GM12892 (cell line): ENCODE results near the gene INO80E.
A peak's percentile ranks its signal among the peaks of the same experiment; 100 is the strongest.
"Not testable (repeated sequence)": the region's sequence is repeated elsewhere in the genome, so short reads cannot be mapped to it uniquely, and the experiment has no call there.

Experiments used
- DNase-seq: peaks from one replicate; pipeline ENCODE4 v3.0.0; 2011; ENCODE audit not compliant: insufficient read length
- FAIRE-seq: peaks from 2 replicates; lab custom pipeline; 2011; peaks lifted over from hg19 to GRCh38; lab: Jason Lieb, UNC
- POLR2A ChIP-seq: IDR thresholded peaks from 2 replicates; pipeline ENCODE4 v1.6.1; 2011; ENCODE audit warnings: low read depth, low read length, control low read depth
- POLR2AphosphoS5 ChIP-seq: IDR thresholded peaks from 2 replicates; pipeline ENCODE4 v1.6.1; 2011; ENCODE audit warnings: low read depth, low read length, control low read depth
- TAF1 ChIP-seq: IDR thresholded peaks from 2 replicates; pipeline ENCODE4 v1.6.1; 2011; ENCODE audit warnings: low read depth, mild to moderate bottlenecking, control low read depth, low read length, borderline replicate concordance

The INO80E gene

DNA sequence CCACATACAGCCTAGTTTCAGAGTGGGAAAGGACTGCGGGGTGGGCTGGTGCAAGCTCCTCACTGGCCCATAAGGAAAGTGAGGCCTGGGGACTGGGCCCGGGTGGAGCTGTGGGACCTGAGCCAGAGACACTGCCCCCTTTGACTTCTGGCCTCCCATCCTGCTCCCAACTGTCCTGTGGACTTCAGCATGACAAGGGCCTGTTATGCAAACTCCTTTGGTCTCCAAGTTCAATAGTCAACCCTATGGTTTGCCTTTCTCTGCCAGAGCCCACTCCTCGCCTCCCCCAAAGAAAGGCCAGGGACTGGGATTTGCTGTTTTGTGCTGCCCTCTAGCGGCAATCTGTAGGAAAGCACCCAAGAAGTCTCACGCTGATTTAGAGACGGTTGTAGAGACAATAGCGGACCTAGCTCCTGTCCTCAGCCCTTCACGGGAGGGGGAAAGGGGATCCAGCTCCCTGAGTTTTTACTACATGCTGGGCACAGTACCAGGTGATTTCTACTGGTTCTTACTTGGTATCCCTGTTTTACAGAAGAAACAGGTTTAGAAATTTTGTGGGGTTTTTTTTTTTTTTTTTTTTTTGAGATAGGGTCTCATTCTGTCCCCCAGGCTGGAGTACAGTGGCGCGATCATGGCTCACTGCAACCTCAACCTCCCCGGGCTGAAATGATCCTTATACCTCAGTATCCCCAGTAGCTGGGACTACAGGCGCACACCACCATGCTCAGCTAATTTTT lies 36.2 kb downstream of the INO80E start:
- FAIRE-seq (peak; percentile 93), DNase-seq (peak; percentile 75)
- TF ChIP-seq TAF1: no peak
- no peak for TF ChIP-seq POLR2A
- TF ChIP-seq POLR2AphosphoS5: no peak

DNA sequence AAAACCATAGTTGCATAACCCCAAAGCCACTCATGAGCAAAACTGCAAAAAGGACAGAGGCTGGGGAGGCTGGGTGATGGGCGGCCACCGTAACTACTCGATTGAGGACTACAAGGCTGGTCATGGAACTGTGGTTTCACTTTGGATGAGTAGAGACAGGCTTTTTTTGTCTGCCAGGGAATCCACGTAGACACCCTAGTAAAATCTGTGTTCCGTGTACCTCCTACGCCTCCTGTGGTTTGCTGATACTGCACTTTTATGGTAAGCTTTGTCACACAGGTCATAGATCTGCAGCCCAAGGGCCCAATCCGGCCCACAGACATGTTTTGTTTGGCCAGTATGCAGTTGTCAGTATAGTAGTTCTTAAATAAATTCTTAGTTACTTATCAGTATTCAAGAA lies 37.2 kb downstream of the INO80E start:
- no peak for DNase-seq
- TF ChIP-seq POLR2A (no peak), TAF1 (no peak), POLR2AphosphoS5 (no peak)
- peak; percentile 68 for FAIRE-seq

DNA sequence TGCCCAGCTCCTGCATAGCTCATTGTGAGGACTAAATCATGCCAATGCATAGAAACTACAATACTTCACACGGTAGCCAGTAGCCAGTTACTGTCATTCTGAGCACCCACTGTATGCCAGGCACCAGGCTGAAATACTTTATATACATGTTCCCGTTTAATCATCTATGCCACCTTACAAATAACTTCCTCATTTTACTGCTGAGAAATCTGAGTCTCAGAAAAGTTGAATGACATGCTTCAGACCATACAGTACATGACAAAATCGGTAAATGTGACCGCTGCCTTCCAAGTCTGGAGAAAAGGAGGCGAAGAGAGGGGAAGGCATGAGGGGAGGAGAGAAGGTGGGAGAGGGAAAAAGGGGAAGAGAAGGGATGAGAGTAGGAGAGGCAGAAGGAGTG lies 44.2 kb downstream of the INO80E start:
- DNase-seq: no peak
- no peak for TF ChIP-seq TAF1
- no peak for FAIRE-seq

DNA sequence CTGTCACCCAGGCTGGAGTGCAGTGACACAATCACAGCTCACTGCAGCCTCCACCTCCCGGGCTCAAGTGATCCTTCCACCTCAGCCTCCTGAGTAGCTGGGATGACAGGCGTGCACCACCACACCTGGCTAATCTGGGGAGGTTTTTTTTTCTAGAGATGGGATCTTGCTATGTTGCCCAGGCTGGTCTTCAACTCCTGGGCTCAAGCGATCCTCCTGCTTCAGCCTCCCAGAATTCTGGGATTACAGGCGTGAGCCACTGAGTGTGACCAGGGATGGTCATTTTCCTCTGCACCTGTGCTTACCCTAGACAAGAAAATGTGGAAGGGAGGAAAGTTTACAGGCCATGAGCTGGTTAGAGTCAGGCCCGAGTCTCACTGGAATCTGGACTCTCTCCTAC lies 44.6 kb downstream of the INO80E start:
- not testable (repeated sequence) for FAIRE-seq, DNase-seq

DNA sequence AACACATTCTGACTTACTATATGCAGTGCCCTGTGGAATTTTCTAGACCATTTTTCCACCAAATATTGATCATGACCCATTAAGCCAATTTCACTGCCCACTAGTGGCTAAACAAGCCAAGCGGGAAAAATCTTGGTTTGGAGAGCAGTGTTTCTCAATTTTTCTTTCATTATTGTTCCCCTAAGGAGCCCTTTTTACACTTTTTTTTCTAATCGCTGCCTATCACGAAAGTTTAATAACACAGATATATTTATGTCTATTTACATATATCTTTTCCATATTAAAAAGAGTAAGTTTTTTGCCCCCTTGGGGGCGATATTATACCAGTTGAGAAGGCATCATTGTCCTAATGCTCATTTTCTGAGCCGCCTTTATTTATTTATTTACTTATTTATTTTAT lies 45.8 kb downstream of the INO80E start:
- FAIRE-seq: no peak
- DNase-seq: no peak
- TF ChIP-seq POLR2A (no peak), TAF1 (no peak), POLR2AphosphoS5 (no peak)

DNA sequence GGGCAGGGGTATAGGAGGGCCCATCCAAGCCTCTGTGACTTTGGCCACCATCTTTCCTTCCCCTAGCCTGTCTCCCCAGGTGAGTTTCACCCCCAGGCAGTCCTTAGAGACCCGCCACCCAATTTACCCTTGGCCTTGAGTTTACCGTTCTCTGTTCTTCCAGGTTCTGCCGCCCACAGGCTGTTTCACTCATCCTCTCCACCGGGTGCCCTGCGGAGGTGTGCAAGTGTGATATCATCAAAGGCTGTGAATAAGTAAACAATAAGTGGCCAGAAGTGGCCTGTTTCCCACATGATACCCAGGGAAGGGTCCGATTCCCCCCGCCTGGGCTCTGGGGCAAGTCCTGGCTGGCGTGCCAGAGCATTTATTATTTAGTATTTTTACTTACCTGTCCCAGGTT lies 50.1 kb downstream of the INO80E start:
- DNase-seq (no peak), FAIRE-seq (no peak)
- TF ChIP-seq POLR2AphosphoS5: no peak
- no peak for TF ChIP-seq POLR2A
- no peak for TF ChIP-seq TAF1

DNA sequence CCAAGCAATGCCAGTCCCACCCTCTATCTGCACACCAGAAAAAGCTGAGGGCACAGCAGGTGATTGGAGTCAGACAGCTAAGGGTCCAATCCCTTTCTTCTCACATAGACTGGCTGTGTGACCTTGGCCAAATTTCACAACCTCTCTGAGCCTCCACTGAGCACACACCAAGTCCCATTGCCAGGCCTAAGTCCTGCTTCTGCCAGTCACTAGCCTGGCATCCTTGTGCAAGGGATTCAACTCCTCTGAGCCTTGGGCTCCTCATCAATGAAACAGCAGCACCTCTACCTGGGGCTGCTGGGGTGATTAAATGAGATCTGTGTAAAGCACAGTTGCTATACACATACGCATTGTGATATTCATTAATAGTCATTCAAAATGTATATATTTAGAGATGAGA lies 50.5 kb downstream of the INO80E start:
- FAIRE-seq (no peak), DNase-seq (no peak)
- no peak for TF ChIP-seq POLR2A
- no peak for TF ChIP-seq POLR2AphosphoS5
- TF ChIP-seq TAF1: no peak

DNA sequence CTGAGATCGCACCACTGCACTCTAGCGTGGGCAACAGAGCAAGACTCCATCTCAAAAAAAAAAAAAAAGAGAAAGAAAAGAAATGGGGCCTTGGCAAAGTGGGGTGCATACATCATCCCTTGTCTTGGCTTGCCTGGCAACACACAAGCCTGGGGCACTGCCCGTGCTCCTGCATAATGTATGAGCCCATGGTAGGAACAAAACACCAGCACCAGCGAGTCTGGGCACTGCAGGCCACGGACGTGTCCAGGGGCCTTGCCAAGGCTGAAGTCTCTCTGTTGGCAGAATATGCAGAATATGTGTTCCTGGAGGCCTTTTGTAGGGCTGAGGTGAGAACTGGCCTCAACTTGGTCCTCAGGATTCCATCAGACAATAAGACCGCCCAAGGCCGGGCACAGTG lies 53.8 kb downstream of the INO80E start:
- DNase-seq: no peak
- no peak for TF ChIP-seq POLR2A
- no peak for TF ChIP-seq POLR2AphosphoS5
- no peak for TF ChIP-seq TAF1
- FAIRE-seq: no peak

DNA sequence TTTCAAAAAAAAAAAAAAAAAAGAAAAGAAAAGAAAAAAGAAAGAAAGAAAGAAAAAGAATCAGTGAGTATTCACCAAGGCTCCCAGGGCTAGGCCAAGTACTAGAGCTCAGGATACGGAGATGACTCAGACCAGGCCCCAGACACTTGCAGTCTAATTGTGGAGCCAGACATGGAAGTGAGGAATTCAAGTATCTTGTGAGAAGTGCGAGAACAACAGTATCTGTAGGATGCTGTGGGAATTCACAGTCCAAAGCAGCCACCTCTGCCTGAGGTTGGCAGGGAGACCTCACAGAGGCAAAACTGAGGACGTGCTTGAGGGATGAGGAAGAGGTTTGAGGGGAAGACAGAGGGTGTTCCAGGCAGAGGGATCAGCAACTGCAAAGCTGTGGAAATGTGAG lies 55.5 kb downstream of the INO80E start:
- TF ChIP-seq POLR2AphosphoS5: no peak
- no peak for TF ChIP-seq TAF1
- no peak for FAIRE-seq
- no peak for DNase-seq

DNA sequence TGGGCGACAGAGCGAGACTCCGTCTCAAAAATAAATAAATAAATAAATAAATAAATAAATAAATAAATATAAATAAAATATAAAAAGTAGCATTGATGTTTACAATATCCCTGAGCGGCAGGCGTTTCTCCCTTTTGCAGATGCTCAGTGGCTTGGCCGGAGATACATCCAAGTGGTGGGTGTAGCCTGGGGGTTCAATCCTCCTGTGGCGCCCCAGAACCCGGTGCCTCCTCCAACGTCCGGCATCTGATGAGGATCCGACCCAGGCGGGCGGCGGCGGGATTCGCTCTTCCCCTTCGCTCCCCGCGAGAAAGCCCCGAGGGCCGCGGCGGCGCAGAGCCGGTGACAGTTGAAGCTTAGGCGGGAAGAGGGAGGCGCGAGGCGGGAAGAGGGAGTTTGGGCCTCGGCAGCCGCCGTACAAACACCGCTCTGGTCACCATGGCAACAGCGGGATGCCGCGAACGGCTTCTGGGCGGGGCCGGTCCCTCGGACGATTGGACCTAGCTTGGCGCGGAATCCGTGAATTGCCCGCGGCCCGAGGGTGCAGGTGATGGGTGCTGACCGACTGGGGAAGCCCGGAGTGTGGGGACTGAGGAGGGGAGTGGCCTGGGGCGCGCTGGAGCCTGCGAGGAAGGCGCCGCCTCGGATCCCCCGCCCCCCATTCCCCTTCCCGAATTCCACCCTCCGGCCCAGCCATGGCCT lies 56.8 kb downstream of the INO80E start:
- TF ChIP-seq POLR2A: peak; percentile 51; the same call in 1 of the 2 replicates
- TF ChIP-seq TAF1: no peak
- TF ChIP-seq POLR2AphosphoS5: no peak
- peak; percentile 84 for FAIRE-seq
- peak; percentile 97 for DNase-seq

DNA sequence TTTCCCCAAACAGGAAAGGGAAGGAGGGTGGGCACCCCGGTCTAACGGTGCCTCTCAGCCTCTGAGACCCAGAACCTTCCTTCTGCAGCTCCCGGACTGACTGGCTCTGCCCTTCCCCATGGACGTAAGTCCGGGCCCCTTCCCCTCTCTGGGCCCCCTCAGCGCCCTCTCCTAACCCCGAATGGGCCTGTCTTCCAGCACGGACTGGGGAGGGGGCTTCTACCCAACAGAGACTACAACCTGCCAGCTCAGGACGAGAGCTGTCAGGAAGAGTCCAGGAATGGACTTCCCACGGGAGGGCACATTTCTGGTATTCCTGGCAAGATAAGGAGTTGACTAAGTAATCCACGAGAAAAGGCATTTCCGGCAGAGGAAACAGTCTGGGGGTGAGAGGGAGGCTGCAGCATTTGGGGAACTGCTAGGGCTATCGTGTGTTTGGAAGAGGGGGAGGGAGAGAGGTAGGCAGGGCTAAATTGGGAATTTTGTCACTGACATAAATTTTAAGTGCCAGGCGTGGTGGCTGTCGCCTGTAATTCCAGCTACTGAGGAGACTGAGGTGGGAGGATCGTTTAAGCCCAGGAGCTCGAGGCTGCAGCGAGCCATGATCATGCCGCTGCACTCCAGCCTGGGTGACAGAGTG lies 57.5 kb downstream of the INO80E start:
- DNase-seq (no peak), FAIRE-seq (no peak)
- TF ChIP-seq POLR2AphosphoS5 (no peak), TAF1 (no peak), POLR2A (no peak)

DNA sequence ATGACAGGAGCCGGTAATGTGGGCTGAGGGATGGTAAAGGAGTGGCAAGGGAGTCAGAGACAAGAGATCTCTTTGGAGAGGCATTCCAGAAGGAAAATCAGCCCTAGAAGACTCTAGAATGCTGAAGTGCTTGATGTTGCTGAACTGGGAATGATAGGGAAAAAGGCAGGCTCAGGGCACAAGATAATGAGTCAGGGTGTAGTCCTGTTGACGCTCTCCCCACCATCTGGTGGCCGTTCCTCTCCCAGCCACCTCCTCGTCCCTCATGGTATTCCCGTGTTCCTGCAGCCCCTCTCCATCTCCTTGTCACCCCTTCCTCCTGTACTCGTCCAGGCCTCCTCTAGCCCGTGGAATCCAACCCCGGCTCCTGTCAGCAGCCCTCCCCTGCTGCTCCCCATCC lies 58.4 kb downstream of the INO80E start:
- no peak for TF ChIP-seq TAF1
- TF ChIP-seq POLR2AphosphoS5: no peak
- no peak for TF ChIP-seq POLR2A
- DNase-seq: no peak
- FAIRE-seq: no peak
